GM23248 (cell line): ENCODE data around the gene MYCL.

ENCODE experiments used
- EZH2 ChIP-seq: fragments of 200-600 bp; sonication (generic); IDR thresholded peaks from 2 replicates; pipeline ENCODE4 v1.6.1; 2018; ENCODE audit warnings: antibody characterized with exemption, mild to moderate bottlenecking; ENCODE audit not compliant: insufficient read depth, poor library complexity, severe bottlenecking
- EZH2phosphoT487 ChIP-seq: fragments of 200-600 bp; sonication (generic); IDR thresholded peaks from 2 replicates; pipeline ENCODE4 v1.6.1; 2018; ENCODE audit warnings: antibody characterized with exemption, moderate library complexity, mild to moderate bottlenecking, low read depth; ENCODE audit not compliant: insufficient read depth

DNA sequence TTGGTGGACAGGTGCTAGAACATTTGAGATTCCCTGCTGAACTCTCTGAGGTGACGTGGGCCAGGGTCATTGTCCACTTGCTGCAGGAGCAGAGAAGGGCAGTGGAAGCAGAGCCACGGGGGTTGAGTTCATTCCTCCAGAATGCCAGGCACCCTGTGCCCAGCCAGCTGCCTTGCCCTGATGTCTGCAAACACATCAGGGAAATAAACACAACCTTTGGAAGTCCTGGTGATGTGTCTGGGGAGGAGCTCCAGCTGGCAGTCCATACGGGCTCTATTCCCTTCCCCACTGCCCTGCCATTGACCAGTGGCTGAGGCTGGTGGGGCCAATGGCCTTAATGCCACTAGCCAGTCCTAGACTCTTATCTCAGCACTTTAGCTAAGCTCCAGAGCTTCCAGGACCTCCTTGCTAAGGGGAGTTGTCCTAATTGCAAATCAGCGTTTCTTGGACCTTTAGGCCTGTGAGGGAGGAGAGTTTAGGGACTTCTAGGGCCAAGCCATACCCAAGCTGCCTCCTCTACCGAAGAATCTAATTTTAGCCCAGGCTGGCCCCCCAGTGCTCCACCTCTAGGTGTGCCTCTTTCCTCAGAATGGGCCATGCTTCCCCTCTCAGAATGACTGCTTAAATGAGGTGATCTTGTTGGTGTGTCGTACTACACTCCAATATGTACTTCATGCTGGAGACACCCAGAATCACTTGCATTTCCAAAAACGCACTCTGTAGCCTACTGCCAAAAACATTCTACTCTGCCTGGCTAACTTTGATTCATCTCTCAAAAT is 27.3 kb upstream of the MYCL start:
- TF ChIP-seq EZH2 (no peak), EZH2phosphoT487 (no peak)
